B cell (primary cell): ENCODE data around the gene LIN9. TPM values are rescaled to one million over a fixed set of nuclear protein-coding genes. Genes with fewer than 3 reads are reported as not detected.

Experiments used
- ATAC-seq: fragments of 200-7000 bp; cut with Tn5 transposase; one replicate; pipeline ENCODE4 v1.10.0; 2021; ENCODE audit warnings: low read depth, mild to moderate bottlenecking, moderate number of reproducible peaks, moderate library complexity
- CTCF ChIA-PET: fragments of 350-600 bp; sonication (Branson Sonifier 250); formaldehyde crosslinking; loops from one replicate; lab custom pipeline; 2021; ENCODE audit warnings: antibody characterized with exemption, inconsistent platforms; lab: Charles Lee
- POLR2A ChIA-PET: fragments of 350-600 bp; sonication (Branson Sonifier 250); formaldehyde crosslinking; loops from one replicate; lab custom pipeline; 2021; ENCODE audit warnings: antibody characterized with exemption; lab: Charles Lee
- DNase-seq: peaks from one replicate; pipeline ENCODE4 v3.0.0; 2013
- H2AFZ ChIP-seq: 2 replicates; pipeline ENCODE4 v1.6.1; 2012; ENCODE audit warnings: mild to moderate bottlenecking, low read depth, low read length; ENCODE audit not compliant: insufficient read depth, poor library complexity, severe bottlenecking
- H3K27ac ChIP-seq, 2 donors: 1 replicate in 1 of 2; 2 replicates in 1 of 2; pipeline ENCODE4 v1.5.1; 2012 to 2013; ENCODE audit warnings: low read length in 2 of 2, mild to moderate bottlenecking in 2 of 2, moderate library complexity in 1 of 2
- H3K27me3 ChIP-seq, 4 experiments: fragments of 200-600 bp in 1 of 4; sonication (generic) in 1 of 4; replicated peaks in 1 of 4; 1 replicate in 2 of 4; 2 replicates in 2 of 4; pipeline versions ENCODE4 v1.6.1 to v1.7.0; 2013 to 2016; ENCODE audit warnings: low read length in 3 of 4, mild to moderate bottlenecking in 2 of 4, mixed read lengths in 1 of 4, moderate library complexity in 1 of 4; ENCODE audit not compliant: insufficient read depth in 4 of 4, control insufficient read depth in 3 of 4; ENCODE audit errors: control extremely low read depth in 1 of 4
- H3K36me3 ChIP-seq, 2 experiments: replicated peaks in 1 of 2; 1 replicate in 1 of 2; 2 replicates in 1 of 2; pipeline versions ENCODE4 v1.6.1 to v1.7.1; 2013; ENCODE audit warnings: low read length in 1 of 2; ENCODE audit not compliant: insufficient read depth in 2 of 2, control insufficient read depth in 1 of 2; ENCODE audit errors: control extremely low read depth in 1 of 2, extremely low read depth in 1 of 2
- H3K4me1 ChIP-seq, 2 donors: fragments of 200-600 bp in 1 of 2; sonication (generic) in 1 of 2; 1 replicate in 1 of 2; 2 replicates in 1 of 2; pipeline versions ENCODE4 v1.5.1 to v1.6.1; 2013 to 2017; ENCODE audit warnings: low read length in 2 of 2; ENCODE audit not compliant: control insufficient read depth in 2 of 2, insufficient read depth in 2 of 2
- H3K4me2 ChIP-seq: replicated peaks from 2 replicates; pipeline ENCODE3; 2012; ENCODE audit warnings: mild to moderate bottlenecking, low read depth, low read length; ENCODE audit not compliant: poor library complexity, severe bottlenecking
- H3K4me3 ChIP-seq, 5 experiments: fragments of 200-600 bp in 1 of 5; sonication (generic) in 1 of 5; 1 replicate in 3 of 5; 2 replicates in 2 of 5; pipeline versions ENCODE4 v1.5.1 to v1.7.0; 2011 to 2016; ENCODE audit warnings: low read length in 4 of 5, mild to moderate bottlenecking in 4 of 5, low read depth in 2 of 5, control low read depth in 1 of 5, moderate library complexity in 1 of 5; ENCODE audit not compliant: insufficient read depth in 1 of 5; ENCODE audit errors: control extremely low read depth in 1 of 5, extremely low read depth in 1 of 5
- H3K79me2 ChIP-seq: fragments of 200-600 bp; sonication (generic); one replicate; pipeline ENCODE4 v1.6.0; 2016; ENCODE audit warnings: low read length; ENCODE audit not compliant: control insufficient read depth, insufficient read depth
- H3K9ac ChIP-seq: fragments of 200-600 bp; sonication (generic); 2 replicates; pipeline ENCODE4 v1.6.1; 2017; ENCODE audit warnings: mild to moderate bottlenecking, low read length, moderate library complexity
- H3K9me3 ChIP-seq, 3 donors: one replicate each; pipeline versions ENCODE4 v1.6.1 to v1.7.1; 2013; ENCODE audit warnings: low read length in 2 of 3; ENCODE audit not compliant: control insufficient read depth in 2 of 3, insufficient read depth in 1 of 3; ENCODE audit errors: control extremely low read depth in 1 of 3
- H4K20me1 ChIP-seq: 2 replicates; pipeline ENCODE4 v1.6.0; 2012; ENCODE audit warnings: mild to moderate bottlenecking, low read length; ENCODE audit not compliant: insufficient read depth, control insufficient read depth, poor library complexity, severe bottlenecking
- H3K27ac Mint-ChIP-seq: one replicate; pipeline ENCODE4 v1.8.0; 2021; ENCODE audit warnings: mixed read lengths
- H3K27me3 Mint-ChIP-seq: one replicate; pipeline ENCODE4 v1.8.0; 2021; ENCODE audit warnings: mixed read lengths
- H3K4me1 Mint-ChIP-seq: one replicate; pipeline ENCODE4 v1.8.0; 2021; ENCODE audit warnings: mixed read lengths
- H3K4me3 Mint-ChIP-seq: one replicate; pipeline ENCODE4 v1.8.0; 2021; ENCODE audit warnings: mixed read lengths
- H3K9me3 Mint-ChIP-seq: one replicate; pipeline ENCODE4 v1.8.0; 2022; ENCODE audit warnings: mixed read lengths; ENCODE audit not compliant: insufficient read depth
- EZH2 ChIP-seq: IDR thresholded peaks from 2 replicates; pipeline ENCODE4 v1.6.1; 2012; ENCODE audit warnings: borderline replicate concordance, low read depth, mild to moderate bottlenecking, moderate library complexity, low read length; ENCODE audit not compliant: insufficient read depth, poor library complexity, severe bottlenecking
- WGBS: methylation state at CpG from one replicate; pipeline ENCODE4 v1.1.5; 2013; ENCODE audit warnings: missing lambda C conversion rate; ENCODE audit not compliant: insufficient coverage; 5-methylcytosine and 5-hydroxymethylcytosine counted together
- intact Hi-C: fragments of 100-400 bp; cut with micrococcal nuclease; formaldehyde crosslinking; loops from one replicate; pipeline ENCODE4 v1.10.0; 2022
- polyA plus RNA-seq: library from polyadenylated mRNA; depleted of rRNA; stranded (reverse); fragments of >200 nt; gene quantifications from 2 replicates; pipeline ENCODE4 v1.2.3, GENCODE V29; 2012
- total RNA-seq, 2 donors: library from RNA; stranded (reverse); fragments of 120-200 nt in 1 of 2; gene quantifications; 1 replicate in 1 of 2; 2 replicates in 1 of 2; pipeline versions ENCODE4 v1.2.3 to v1.2.4, GENCODE V29; 2013 to 2022
- TF ChIP-seq, protein P1 (sequence below): fragments of 200-600 bp; IDR thresholded peaks from one replicate; pipeline ENCODE4 v1.8.0; 2022; ENCODE audit warnings: antibody characterized with exemption, mild to moderate bottlenecking

The LIN9 gene
- total and polyA plus RNA-seq, 2 donors (not counting 1 experiment from before 2014, with no cell fraction given): 1.7 to 6.7 TPM

DNA sequence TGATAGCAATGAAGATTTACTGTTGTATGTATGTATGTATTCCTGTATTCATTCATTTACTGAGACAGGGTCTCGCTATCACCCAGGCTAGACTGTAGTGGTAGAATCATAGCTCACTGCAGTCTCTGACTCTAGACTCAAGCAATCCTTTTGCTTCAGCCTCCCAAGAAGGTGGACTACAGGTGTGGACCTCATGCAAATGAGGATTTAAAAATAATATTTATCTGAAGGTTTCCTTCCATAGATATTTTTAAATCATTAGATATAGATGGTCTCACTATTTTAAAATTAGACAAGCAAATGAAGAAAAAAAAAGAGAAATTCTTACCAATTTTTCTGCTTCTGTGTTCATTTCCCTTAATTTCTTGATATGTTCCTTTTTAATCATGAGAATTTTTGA is 58.5 kb downstream of the LIN9 start:
- Mint-ChIP-seq H3K4me3 (no peak overlapping the region), H3K27me3 (no peaks in the 10 kb centered on the region), H3K9me3 (no peaks in the 10 kb centered on the region), H3K4me1 (peaks cover 13% of the 10 kb centered on the region), H3K27ac (no peak overlapping the region)
- Histone ChIP-seq H3K27ac (no peak overlapping the region), H3K27me3 (no peaks in the 10 kb centered on the region), H3K4me3 (no peak overlapping the region), H3K4me2 (no peak overlapping the region), H3K9ac (no peak overlapping the region), H2AFZ (no peak overlapping the region), H3K36me3 (peaks cover 0 to 2% of the 10 kb centered on the region in 2 experiments), H3K79me2 (no peaks in the 10 kb centered on the region), H4K20me1 (no peaks in the 10 kb centered on the region), H3K4me1 (peaks cover 0 to 4% of the 10 kb centered on the region in 2 donors), H3K9me3 (no peaks in the 10 kb centered on the region)
- ChIA-PET POLR2A (no interaction called here), CTCF (no interaction called here)
- ATAC-seq (no peak), DNase-seq (no peak)
- WGBS: no CpG with 5 or more reads among the region's 1 CpG
- intact Hi-C loops: no loop called here
- TF ChIP-seq, protein P1, sequence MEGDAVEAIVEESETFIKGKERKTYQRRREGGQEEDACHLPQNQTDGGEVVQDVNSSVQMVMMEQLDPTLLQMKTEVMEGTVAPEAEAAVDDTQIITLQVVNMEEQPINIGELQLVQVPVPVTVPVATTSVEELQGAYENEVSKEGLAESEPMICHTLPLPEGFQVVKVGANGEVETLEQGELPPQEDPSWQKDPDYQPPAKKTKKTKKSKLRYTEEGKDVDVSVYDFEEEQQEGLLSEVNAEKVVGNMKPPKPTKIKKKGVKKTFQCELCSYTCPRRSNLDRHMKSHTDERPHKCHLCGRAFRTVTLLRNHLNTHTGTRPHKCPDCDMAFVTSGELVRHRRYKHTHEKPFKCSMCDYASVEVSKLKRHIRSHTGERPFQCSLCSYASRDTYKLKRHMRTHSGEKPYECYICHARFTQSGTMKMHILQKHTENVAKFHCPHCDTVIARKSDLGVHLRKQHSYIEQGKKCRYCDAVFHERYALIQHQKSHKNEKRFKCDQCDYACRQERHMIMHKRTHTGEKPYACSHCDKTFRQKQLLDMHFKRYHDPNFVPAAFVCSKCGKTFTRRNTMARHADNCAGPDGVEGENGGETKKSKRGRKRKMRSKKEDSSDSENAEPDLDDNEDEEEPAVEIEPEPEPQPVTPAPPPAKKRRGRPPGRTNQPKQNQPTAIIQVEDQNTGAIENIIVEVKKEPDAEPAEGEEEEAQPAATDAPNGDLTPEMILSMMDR: no peak
- TF ChIP-seq EZH2: no peak

DNA sequence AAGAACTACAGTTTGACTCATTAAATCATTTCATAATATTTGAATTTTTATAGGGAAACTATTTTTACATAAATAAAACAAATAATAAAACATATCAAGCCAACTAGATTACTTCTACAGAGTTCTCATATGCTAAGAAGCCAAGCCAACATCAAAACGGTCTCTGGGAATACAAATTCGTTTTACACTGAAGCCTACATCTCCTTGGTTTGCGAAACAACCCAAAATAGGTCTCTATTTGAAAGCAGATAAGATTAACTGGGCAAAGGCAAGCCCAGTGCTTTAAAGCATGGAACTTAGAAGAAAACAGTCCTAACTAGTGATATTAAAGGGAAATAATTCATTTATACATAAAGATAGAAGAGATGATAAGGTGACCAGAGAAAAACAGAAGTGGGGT is 60.2 kb downstream of the LIN9 start:
- no peak for ATAC-seq
- peaks cover 0 to 4% of the 10 kb centered on the region in 2 experiments for H3K36me3 ChIP-seq

More for the DNA sequence above, 60.2 kb downstream of the LIN9 start:
- ChIA-PET CTCF (no interaction called here), POLR2A (no interaction called here)
- Histone ChIP-seq H3K79me2 (no peaks in the 10 kb centered on the region), H3K4me2 (no peak overlapping the region), H3K9me3 (no peaks in the 10 kb centered on the region), H2AFZ (no peak overlapping the region), H3K27me3 (no peaks in the 10 kb centered on the region), H4K20me1 (no peaks in the 10 kb centered on the region), H3K4me1 (peaks cover 0 to 4% of the 10 kb centered on the region in 2 donors), H3K4me3 (no peak overlapping the region), H3K9ac (no peak overlapping the region), H3K27ac (no peak overlapping the region)
- DNase-seq: no peak
- peaks cover 13% of the 10 kb centered on the region for H3K4me1 Mint-ChIP-seq
- no peaks in the 10 kb centered on the region for H3K27me3 Mint-ChIP-seq
- no peak overlapping the region for H3K27ac Mint-ChIP-seq
- intact Hi-C loops: no loop called here
- H3K4me3 Mint-ChIP-seq: no peak overlapping the region
- no peak for TF ChIP-seq EZH2
- TF ChIP-seq, protein P1: no peak
- H3K9me3 Mint-ChIP-seq: no peaks in the 10 kb centered on the region
- WGBS: 94% methylated on average over 2 of the region's 3 CpGs
